Measurements from ENCODE around the gene RIT2.
A peak's percentile ranks its signal among the peaks of the same experiment; 100 is the strongest.
"Not testable (repeated sequence)": the region's sequence is repeated elsewhere in the genome, so short reads cannot be mapped to it uniquely, and the experiment has no call there.

The RIT2 gene

DNA sequence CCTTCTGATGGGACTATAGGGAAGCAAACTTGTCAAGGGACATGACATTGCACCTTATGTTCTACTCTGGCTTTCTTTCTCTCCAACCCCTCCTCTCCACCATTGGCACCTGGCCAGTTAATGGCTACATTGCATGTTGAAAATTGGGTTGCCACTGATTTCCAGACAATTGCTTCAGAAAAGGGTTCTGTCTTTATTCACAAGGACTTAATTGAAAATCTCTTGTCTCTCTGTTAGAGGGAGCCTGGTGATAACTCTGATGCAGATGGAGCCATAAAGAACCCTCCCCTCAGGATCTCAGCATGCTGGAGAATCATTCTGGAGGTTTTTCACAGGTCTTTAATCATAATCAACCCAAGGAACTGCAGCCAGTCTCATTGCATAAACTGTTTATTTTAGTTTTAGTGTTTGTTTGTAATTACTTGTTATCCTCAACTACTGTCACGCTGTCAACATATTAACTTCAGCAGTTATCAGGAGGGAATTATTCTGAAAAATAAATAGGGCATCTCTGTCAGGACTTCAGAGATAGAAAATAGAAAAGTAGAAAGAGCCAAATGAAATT lies 316.8 kb downstream of the RIT2 start:
- intact Hi-C loops (cut with DNase I), result no loop called here
- no peak for DNase-seq

DNA sequence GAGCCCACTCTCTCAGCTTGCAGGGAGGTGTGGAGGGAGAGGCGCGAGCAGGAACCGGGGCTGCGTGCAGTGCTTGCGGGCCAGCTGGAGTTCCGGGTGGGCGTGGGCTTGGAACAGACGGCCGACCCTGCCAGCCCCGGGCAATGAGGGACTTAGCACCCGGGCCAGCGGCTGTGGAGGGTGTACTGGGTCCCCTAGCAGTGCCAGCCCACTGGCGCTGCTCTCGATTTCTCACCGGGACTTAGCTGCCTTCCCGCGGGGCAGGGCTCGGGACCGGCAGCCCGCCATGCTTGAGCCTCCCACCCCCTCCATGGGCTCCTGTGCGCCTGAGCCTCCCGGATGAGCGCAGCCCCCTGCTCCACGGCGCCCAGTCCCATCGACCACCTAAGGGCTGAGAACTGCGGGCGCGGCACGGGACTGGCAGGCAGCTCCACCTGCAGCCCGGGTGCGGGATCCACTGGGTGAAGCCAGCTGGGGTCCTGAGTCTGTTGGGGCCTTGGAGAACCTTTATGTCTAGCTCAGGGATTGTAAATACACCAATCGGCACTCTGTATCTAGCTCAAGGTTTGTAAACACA lies 320.2 kb downstream of the RIT2 start:
- DNase-seq, result not testable (repeated sequence)

GRCh38 chr18:42792731-42793130 lies 322.8 kb downstream of the RIT2 start:
- no peak for DNase-seq
- intact Hi-C loops (cut with DNase I), result no loop called here

More for the DNA sequence above, 320.2 kb downstream of the RIT2 start:
- intact Hi-C loops (cut with DNase I), result not testable (repeated sequence)

DNA sequence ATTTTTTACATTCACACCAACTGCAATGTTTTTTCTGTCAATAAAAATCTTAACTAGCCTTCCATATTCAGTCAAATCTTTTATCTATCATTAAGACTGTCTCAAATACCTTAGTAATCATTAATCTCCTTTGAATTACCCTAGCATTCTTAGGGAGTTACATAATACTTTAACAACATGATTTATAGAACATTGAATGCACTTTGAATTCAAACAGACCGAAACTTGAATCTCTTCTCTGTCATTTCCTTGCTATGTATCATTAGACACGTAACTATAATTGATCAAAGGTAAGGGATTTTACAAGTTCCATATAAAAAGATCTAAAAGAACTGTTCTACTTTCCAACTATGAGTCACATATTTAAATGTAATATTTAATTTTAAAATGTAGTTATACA lies 330.9 kb downstream of the RIT2 start:
- no peak for DNase-seq
- intact Hi-C loops (cut with DNase I), result no loop called here

DNA sequence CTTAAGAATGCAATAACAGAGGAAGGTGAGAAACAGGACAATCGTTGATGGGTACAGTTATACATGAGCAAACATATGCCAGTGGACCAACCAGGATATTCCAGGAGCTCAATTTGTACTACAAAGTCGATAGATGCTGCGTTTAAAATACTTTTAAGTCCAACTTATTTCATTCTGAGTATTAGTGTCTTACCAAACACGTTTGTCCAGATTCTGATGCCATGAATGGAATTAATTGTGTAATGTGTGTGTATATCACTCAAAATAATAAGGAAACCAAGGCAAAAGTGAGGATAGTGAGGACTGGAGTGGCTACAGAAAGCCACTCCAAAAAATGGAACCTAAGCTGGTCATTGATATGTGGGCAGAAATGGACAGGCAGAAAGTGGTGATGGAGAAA lies 332.6 kb downstream of the RIT2 start:
- intact Hi-C loops (cut with DNase I), result no loop called here
- no peak for DNase-seq

- DNase-seq, result no peak
- intact Hi-C loops (cut with DNase I), result no loop called here
Measured at GRCh38 chr18:42781298-42781815, 334.1 kb downstream of the RIT2 start.

GRCh38 chr18:42780171-42780570 lies 335.3 kb downstream of the RIT2 start:
- intact Hi-C loops (cut with DNase I), result no loop called here
- no peak for DNase-seq

GRCh38 chr18:42778445-42779042 lies 336.9 kb downstream of the RIT2 start:
- DNase-seq, result no peak
- intact Hi-C loops (cut with DNase I), result no loop called here

DNA sequence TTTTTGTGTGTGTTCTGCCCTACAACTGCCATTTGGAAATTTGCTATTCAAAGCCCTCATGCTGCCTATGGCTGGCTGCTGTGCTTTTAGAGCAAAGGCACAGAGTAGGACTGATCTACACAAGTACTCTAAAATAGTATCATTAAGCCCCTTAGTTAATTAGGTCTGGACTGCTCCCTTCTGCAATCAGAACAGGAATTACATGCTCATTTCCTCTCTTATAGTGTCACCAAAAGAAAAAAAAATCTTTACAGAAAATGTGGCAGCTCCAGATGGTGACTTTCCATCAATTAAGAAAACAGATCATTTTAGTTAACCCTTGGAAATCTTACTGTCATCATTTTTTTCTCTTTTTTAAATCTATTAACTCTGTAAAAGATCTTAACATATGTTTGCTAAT lies 337.5 kb downstream of the RIT2 start:
- intact Hi-C loops (cut with DNase I), result no loop called here
- DNase-seq, result no peak

GRCh38 chr18:42773870-42774269 lies 341.6 kb downstream of the RIT2 start:
- intact Hi-C loops (cut with DNase I), result no loop called here
- no peak for DNase-seq

- intact Hi-C loops (cut with DNase I), result no loop called here
- no peak for DNase-seq
Measured at GRCh38 chr18:42771936-42772335, 343.5 kb downstream of the RIT2 start.

- DNase-seq, result no peak
- intact Hi-C loops (cut with DNase I), result no loop called here
Measured at GRCh38 chr18:42765302-42765701, 350.2 kb downstream of the RIT2 start.

GRCh38 chr18:42760290-42760689 lies 355.2 kb downstream of the RIT2 start:
- intact Hi-C loops (cut with DNase I), result no loop called here
- no peak for DNase-seq

DNA sequence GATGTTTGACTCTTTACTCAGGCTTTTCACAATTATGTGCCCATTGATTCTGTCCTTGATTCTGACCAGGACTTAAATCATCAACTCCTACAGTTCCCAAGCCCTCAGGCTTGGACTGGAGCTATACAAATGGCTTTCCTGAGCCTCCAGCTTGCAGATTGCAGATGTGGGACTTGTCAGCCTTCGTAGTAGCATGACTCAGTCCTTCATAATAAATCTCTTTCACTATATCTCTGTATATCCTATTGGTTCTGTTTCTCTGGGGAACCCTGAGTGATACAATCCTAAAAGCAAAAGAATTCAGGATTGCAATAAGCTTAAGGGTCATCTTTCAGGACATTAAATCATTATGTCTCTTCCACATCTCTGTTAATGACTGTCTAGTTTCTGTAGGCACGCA lies 356.6 kb downstream of the RIT2 start:
- no peak for DNase-seq
- intact Hi-C loops (cut with DNase I), result no loop called here

GRCh38 chr18:42756214-42756613 lies 359.3 kb downstream of the RIT2 start:
- intact Hi-C loops (cut with DNase I), result no loop called here
- DNase-seq, result peak in 10 of 42 donors; percentile 2 to 46 (median 11)

DNA sequence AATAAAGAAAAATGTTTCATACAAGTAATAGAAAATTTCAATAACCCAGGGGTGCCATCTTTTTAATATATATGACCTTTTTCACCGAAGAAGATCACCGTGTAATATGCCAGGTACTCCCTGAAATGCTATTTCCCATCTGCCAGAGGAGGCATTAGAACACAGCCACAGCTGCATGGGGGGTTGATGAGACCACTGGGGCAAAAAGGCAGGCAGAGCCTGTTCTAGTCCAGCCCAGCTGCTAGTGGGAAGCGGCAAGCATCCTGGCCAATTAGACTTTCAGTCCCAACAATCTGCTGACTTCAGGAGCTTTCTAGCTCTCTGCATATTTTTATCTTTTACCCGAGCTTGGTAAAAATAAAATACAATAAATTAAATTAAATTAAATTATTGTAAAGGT lies 362.6 kb downstream of the RIT2 start:
- no peak for DNase-seq
- intact Hi-C loops (cut with DNase I), result no loop called here

DNA sequence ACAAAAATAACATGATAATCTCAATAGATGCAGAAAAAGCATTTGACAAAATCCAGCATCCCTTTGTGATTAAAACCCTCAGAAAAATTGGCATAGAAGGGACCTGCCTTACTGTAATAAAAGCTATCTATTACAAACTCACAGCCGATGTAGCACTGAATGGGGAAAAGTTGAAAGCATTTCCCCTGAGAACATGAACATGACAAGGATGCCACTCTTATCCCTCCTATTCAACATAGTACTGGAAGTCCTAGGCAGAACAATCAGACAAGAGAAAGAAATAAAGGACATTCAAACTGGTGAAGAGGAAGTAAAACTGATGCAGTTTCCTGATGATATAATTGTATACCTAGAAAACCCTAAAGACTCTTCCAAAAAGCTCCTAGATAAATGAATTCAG lies 368.7 kb downstream of the RIT2 start:
- no peak for DNase-seq
- intact Hi-C loops (cut with DNase I), result no loop called here

DNA sequence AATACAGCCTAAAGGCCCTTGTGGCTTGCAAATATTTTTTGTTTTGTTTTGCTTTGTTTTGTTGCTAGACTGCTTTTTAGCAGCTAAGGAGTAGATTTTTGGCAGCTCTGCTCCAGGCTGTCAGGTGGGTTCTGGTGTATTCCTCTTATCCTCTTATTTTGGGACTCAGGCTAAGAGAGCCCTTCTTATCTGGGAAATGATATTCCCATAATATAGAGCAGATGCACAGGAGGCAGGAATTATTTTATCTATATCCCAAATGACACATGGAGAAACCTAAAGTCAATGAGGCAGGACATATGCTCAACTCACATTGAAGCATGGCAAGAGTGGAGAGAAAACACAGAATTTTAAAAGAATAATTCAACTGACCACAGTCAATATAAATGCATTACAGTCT lies 369.6 kb downstream of the RIT2 start:
- intact Hi-C loops (cut with DNase I), result no loop called here
- DNase-seq, result no peak

GRCh38 chr18:42745171-42745570 lies 370.3 kb downstream of the RIT2 start:
- DNase-seq, result no peak
- intact Hi-C loops (cut with DNase I), result no loop called here

DNA sequence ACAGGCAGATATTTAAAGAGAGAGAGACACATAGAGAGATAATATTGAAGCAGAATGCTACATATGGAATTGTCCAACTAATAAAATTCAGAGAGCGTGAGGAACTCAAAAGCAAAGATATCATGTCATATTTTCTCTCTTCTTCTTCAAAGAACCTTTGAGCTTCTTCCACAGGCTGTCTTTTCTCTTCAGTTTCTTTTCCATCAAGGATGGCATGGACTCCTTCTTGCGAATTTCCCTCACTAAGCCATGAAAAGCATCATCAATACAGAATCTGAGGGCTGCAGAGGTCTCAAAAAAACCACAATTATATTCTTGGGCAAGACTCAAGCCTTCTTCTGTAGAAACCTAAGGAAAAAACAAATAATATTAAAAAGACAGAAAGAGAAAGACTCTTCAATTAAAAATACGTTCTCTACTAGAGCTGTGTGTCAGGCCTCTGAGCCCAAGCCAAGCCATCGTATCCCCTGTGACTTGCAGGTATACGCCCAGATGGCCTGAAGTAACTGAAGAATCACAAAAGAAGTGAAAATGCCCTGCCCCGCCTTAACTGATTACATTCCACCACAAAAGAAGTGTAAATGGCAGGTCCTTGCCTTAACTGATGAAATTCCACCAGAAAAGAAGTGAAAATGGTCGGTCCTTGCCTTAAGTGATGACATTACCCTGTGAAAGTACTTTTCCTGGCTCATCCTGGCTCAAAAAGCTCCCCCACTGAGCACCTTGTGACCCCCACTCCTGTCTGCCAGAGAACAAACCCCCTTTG lies 371.9 kb downstream of the RIT2 start:
- intact Hi-C loops (cut with DNase I), result no loop called here
- no peak for DNase-seq
